ENCODE measurements around the gene LGALS4.
A peak's percentile ranks its signal among the peaks of the same experiment; 100 is the strongest.
"Not testable (repeated sequence)": the region's sequence is repeated elsewhere in the genome, so short reads cannot be mapped to it uniquely, and the experiment has no call there.

Gene LGALS4

DNA sequence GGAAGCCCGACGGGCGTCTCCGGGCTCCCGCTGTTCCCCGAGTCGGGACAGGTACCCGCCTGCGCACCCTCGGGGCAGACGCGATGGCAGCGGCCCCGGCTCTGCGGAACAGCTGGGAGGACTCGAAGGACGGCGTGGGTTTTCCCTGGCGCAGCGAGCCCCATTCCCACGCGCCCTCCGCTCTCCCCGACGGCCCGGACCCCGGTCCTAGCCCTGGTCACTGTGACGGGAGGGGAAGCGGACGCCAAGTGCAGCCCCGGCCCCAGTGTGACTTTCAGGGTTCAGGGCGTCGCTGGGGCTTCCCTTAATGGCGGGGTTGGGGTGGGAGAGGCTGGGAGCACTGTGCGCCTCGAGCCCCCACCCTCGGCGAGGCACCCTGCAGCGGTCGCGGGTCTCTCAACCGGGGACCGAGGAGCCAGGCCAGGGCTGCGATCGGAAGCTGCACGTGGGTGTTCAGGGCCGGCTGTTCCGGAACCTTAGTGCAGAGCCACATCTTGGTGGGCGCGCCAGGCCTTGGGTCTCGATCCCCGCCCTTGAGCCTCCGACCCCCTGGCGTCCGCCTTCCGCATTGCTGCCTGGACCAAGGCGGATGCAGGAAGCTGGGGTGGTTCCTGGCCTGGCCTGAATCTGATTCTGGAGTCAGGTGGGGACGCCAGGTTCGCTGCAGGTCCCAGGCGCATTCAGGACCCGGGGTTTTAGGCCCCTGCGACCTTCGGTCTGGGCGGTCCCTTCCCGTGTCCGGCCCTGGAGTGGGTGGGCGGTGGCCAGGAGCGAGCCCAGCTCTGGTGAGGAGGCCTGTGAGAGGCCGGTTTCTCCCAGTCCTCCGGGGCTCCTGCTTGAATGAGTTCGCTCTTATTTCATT is 20.3 kb downstream of the LGALS4 start:
- DNase-seq, result peak; percentile 65

DNA sequence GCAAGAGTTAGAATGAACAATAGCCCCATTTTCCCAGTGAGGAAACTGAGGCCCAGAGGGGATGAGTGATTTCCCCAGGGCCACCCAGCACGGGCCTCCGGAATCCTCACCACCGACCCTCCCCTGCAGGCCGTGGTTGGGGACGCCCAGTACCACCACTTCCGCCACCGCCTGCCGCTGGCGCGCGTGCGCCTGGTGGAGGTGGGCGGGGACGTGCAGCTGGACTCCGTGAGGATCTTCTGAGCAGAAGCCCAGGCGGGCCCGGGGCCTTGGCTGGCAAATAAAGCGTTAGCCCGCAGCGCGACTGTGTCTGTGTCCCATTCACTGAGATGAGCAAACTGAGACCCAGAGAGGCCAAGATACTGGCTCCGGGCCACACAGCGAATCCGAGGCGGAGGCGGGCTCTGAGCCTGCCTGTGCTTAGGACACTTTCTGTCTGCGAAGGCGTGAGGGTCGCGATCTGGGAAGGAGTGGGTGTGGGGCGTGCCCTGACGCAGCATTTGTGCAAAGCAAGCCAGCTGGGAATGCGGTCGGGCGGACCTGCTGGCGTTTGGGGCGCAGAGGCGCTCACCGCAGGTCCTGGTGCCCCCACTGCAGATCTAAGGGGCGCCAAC is 21.2 kb downstream of the LGALS4 start:
- not testable (repeated sequence) for DNase-seq

- not testable (repeated sequence) for DNase-seq
Measured at GRCh38 chr19:38790507-38791403, 22.0 kb downstream of the LGALS4 start.

- DNase-seq, result no peak
Measured at GRCh38 chr19:38788478-38789243, 24.1 kb downstream of the LGALS4 start, which contains the start of gene LGALS7B. TSS of gene LGALS7B (plus strand) at chr19:38789200. CDS start at chr19:38789227, 27 bp downstream.

DNA sequence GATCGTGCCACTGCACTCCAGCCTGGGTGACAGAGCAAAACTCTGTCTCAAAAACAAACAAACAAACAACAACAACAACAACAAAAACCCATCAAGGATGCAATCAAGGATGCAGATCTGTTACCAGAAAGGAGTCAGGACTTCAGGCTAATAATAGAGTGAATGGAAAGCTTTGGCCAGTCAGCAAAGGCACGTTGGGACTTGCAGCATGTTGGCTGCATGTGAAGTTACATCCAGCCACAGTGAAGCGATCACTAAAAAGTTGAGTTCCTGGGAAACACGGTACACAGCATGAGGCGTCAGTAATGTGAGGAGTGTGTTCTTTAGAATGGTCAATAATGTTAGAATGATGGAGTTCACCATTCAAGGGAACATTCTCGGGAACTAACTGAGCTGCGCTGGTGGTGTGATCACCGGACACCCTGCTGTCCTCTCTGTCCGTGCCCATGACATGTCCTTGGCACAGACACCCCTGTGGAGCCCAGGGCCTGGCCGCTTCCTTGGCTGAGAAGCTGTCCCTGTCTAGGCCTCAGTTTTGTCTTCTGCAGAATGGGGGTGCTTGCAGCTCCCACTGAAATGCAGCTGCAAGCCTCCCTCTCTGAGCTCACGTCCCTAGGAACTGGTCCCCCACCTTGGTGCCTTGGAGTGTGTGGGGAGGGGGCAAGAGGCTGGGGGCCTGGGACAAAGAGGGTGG is 26.0 kb downstream of the LGALS4 start:
- no peak for DNase-seq

DNA sequence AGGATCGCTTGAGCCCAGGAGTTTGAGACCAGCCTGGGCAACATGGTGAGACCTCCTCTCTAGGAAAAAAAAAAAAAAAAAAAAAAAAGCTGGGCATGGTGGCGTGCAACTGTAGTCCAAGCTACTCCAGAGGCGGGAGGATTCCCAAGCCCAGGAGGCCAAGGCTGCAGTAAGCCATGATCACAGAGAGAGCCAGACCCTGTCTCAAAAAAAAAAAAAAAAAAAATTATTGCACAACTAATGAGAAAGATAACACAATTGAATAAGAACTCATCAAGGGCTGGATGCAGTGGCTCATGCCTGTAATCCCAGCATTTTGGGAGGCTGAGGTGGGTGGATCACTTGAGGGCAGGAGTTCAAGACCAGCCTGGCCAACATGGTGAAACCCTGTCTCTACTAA is 26.7 kb downstream of the LGALS4 start:
- DNase-seq, result not testable (repeated sequence)

DNA sequence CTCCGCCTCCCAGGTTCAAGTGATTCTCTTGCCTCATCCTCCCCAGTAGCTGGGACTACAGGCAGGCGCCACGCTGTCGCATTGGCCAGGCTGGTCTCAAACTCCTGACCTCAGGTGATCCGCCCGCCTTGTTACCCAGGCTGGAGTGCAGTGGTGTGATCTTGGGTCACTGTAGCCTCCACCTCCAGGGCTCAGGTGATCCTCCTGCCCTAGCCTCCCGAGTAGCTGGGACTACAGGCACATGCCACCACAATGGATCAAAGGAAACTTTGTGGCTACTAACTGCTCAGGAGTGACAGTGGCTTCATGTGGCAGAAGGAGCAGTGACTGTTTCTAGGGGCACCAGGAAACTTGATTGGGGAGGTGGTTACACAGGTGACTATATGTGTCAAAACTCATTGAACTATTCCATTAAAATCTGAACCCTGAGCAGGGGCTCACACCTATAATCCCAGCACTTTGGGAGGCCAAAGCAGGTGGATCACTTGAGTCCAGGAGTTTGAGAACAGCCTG is 27.5 kb downstream of the LGALS4 start:
- no peak for DNase-seq

DNA sequence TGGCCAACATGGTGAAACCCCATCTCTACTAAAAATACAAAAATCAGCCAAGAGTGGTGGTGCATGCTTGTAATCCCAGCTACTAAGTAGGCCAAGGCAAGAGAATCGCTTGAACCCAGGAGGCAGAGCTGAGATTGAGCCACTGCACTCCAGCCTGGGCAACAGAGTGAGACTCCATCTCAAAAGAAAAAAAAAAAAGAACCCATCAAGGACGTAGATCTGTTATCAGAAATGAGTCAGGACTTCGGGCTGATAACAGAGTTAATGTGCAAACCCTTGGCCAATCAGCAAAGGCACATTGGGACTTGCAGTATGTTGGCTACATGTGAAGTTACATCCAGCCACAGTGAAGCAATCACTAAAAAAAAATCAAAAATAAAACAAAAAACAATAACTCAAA is 28.5 kb downstream of the LGALS4 start:
- no peak for DNase-seq

DNA sequence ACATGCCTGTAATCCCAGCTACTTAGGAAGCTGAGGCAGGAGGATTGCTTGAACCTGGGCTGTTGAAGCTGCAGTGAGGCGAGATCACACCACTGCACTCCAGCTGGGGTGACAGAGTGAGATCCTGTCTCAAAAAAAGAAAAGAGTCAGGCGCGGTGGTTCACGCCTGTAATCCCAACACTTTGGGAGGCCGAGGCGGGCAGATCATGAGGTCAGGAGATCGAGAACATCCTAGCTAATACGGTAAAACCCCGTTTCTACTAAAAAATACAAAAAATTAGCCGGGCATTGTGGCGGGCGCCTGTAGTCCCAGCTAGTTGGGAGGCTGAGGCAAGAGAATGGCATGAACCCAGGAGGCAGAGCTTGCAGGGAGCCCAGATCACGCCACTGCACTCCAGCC is 30.5 kb downstream of the LGALS4 start:
- DNase-seq, result not testable (repeated sequence)

- DNase-seq, result no peak
Measured at GRCh38 chr19:38781058-38781457, 31.7 kb downstream of the LGALS4 start.

- no peak for DNase-seq
Measured at GRCh38 chr19:38780443-38780842, 32.3 kb downstream of the LGALS4 start.

DNA sequence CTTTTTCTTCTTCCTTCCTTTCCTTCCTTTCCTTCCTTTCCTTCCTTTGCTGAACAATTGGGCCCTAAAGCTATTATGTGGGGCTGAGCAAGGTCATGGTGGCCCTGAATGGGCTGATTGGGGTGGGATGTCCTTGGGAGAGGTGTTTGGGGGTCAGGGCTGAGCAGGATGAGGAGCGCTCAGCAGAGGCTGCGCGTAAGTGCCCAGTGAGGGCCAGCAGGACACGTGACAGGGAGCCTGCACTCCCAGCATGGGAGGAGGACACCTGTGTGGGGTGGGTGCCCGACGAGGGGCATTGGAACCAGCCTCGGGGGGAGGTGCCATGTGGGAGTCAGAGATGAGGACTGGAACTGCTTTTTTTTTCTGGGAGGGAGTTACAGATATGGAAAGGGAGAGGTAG is 34.0 kb downstream of the LGALS4 start:
- DNase-seq, result no peak

DNA sequence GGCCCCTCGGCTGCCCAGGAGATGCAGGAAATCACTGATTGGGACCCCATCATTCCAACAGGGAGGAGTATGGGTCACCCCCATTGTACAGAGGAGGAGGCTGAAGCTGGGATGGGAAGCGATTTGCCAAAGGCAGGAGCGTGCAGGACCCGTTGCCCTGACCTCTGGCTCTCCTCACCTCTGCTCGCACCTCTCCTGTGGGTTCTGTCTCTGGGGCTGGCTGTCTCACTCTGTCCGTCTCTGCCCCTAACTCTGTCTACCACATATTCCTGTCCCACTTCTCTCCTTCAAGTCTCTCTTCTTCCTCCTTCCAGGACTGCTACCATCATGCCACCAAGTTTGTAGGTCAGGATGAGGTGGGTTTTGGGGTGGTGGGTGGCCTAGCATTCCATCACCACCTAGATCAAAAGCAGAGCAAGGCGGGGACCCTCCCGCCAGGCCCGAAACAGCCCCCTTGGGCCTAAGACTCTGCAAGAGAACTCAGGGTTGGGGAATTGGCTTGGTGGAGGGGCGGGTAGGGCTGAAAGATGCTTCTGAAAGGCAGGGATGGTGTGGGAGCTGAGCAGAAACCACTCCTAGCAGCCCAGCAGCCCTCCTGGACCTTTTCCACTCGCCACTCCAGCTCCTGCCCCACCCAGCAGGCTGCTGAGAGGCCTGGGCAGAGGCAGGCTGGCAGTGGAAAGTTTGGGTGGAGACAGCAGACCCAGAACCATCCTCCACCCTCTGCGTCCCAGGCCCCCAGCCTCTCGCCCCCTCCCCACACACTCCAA is 38.4 kb downstream of the LGALS4 start:
- DNase-seq, result peak; percentile 44

DNA sequence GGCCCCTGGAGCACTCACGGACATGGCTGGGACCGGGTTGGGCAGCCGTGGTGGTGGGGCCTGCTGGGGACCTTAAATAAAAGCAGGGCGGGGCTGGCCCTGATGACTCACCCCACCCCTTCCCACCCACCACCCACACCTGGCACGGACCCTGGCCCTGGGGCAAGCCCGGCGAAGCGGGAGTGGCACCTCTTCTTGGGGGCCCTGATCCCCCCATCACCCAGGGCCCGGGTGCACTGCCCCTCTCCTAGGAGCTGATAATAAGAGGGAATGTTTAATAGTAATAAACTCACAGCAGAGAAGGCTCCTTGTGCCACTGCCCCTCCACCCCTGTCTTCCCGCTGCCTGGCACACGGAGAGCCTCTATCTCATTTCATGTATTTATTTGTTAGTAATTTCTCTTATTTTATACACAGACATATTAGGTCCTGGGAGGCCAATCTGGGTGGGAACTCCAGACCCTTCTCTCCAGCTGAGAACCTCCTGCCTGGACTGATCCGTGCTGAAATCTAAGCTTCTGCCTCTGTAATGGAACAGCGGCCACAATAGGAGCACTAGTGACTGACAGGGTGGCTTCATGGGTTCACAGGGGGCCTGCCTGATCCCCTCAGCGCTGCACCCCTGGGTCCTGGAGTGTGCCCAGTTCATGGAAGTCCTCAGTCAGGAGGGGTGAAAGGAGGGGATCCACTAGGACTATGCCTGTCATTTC is 39.1 kb downstream of the LGALS4 start, which contains the start of gene LGALS7:
LGALS7 (minus strand) TSS at position 49 of the 709 bp plus-strand sequence; CDS start at position 24, 25 bp downstream.
- peak; percentile 33 for DNase-seq

DNA sequence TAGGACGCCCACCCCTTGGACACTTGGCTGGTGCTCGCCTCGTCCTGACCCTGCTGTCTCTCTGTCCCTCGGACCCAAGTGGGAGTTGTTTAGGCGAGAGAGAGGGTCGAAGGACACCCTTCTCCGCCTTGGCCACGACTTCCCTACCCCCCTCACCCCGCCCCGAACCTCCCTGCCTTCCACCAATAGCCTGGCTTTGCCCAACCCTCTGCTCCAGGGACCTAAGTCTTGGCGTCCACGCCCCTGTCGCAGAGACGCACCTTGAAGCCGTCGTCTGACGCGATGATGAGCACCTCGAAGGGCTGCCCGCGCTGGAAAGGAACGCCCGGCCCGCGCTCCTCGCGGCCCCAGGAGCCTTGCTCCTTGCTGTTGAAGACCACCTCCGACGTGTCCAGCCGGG is 41.2 kb downstream of the LGALS4 start:
- not testable (repeated sequence) for DNase-seq

- DNase-seq, result not testable (repeated sequence)
Measured at GRCh38 chr19:38770949-38771275, 41.8 kb downstream of the LGALS4 start.

- not testable (repeated sequence) for DNase-seq
Measured at GRCh38 chr19:38770228-38770948, 42.4 kb downstream of the LGALS4 start.

GRCh38 chr19:38769635-38770211 is 43.0 kb downstream of the LGALS4 start:
- peak; percentile 96 for DNase-seq

Data from 8988T (cell line).